Lung microvascular endothelial cell (primary cell): ENCODE results near the gene SLC66A3. TPM values are rescaled to one million over a fixed set of nuclear protein-coding genes. Genes with fewer than 3 reads are reported as not detected.
"Not testable (repeated sequence)": the region's sequence is repeated elsewhere in the genome, so short reads cannot be mapped to it uniquely, and the experiment has no call there.

Experiments used
- DNase-seq, 2 donors: peaks; one replicate each; pipeline versions ENCODE4 v3.0.0 to v3.0.0-alpha.2; 2010; ENCODE audit warnings: low read depth in 2 of 2
- total RNA-seq: library from RNA; depleted of rRNA; stranded (reverse); fragments of >200 nt; gene quantifications from 2 replicates; pipeline ENCODE4 v1.2.1, GENCODE V29; 2014

Gene SLC66A3
- total RNA-seq, 1 donor from 2014 or later, result 37.1 TPM

DNA sequence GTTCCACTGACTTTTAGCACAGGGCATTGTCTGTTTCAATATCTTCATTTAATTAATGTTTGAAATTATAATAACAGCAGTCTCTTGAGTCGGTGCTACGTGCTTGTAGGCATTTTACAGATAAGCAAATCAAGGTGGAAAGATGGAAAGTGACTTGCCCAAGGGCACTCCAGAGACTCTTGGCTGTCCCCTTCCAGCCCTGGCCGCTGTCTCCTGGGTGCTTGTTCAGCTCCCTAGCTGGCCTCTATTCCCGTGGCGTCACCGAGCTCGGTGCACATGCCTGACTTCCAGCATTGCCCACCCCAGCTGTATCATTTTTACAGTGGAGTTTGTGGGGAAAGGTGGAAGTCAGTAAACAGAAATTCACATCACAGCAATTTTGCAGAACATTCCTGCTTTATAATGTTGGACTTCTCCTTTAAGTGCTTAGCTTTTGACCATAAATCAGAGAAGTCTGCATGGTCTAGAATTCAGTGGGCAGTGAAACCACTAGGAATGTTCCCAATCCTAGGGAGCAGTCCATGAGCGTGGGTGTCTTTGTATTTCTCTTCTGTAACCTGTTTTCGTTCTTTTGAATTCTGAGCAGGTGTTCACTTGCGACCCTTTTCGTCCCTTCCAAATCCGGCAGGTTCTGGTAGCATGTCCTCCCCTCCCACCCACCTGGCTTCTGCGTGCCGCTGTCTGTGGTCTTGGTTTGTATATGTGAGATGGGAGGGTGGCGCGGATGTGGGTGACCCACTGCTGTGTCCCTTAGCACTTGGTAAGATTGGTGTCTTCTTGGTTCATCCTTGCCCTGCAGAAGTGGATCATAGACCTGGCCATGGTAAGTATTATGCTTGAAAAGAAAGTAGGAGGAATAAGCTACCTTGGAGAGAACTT is 8.4 kb downstream of the SLC66A3 start:
- DNase-seq, result no peak

DNA sequence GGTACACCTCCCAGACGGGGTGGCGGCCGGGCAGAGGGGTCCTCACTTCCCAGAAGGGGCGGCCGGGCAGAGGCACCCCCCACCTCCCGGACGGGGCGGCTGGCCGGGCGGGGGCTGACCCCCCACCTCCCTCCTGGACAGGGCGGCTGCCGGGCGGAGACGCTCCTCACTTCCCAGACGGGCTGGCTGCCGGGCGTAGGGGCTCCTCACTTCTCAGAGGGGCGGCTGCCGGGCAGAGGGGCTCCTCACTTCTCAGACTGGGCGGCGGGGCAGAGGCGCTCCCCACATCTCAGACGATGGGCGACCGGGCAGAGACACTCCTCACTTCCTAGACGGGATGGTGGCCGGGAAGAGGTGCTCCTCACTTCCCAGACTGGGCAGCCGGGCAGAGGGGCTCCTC is 9.8 kb downstream of the SLC66A3 start:
- DNase-seq, result not testable (repeated sequence)

DNA sequence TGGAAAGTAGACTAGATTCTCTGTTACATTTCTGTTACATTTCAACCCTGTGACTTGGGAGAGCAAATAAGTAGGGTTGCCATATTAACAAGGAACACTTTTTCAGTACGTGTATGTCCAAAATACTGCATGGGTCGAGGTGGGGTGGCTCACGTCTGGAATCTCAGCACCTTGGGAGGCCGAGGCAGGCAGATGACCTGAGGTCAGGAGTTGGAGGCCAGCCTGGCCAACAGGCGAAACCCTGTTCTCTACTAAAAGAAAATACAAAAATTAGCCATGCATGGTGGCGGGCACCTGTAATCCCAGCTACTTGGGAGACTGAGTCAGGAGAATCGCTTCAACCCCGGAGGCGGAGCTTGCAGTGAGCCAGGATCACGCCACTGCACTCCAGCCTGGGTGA is 11.2 kb downstream of the SLC66A3 start:
- DNase-seq, result no peak

DNA sequence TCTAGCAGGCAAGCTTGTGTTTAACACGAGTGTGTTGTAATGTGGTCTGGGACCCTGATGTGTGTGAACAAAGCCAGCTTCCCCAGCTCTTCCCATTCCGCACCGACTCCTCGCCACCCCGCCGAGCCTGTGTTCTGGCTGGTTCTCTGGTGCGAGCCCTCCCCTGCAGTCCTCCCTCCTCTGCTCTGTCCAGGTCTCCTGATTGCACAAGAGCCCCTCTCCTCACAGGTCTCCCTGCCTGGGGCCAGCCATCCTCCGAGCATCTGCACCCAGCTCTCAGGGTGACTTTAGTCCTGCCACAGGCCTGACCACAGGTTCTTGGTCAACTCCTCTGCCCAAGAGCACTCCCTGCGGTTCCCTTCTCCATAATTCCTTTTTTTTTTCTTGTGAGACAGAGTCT is 13.2 kb downstream of the SLC66A3 start:
- no peak for DNase-seq

DNA sequence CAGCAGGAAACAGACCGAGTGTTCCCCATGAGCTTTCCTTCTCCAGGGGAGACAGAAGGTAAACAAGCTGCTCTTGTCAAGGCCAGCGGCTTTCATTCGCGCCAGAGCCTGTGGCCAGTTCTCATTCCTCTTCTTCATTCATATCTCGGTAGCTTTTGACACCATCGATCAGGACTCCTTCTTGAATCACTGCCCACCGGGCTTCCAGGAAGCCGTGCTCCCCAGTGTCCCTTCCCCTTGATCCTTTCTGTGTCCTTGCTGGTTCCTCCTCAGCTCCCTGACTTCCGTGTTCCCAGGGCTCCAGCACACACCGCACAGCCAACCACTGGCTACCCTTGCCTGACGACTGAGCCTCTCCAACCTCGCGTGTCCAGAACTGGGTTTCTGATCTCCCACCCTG is 14.1 kb downstream of the SLC66A3 start:
- DNase-seq, result no peak

DNA sequence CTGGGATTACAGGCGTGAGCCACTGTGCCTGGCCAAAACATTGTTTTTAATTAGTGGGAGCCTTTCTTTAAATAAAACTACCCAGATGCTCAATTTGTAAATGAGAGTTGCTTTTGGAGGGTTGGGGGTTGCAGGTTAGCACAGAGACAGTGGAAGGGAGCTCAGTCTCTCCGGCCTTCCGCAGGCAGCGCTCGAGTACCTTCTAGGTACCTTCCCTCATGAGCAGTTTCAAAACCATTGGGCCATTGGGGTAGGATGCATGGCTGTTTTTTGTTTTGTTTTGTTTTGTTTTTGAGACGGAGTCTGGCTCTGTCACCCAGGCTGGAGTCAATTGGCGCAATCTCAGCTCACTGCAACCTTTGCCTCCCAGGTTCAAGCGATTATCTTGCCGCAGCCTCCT is 19.0 kb downstream of the SLC66A3 start:
- DNase-seq, result no peak

DNA sequence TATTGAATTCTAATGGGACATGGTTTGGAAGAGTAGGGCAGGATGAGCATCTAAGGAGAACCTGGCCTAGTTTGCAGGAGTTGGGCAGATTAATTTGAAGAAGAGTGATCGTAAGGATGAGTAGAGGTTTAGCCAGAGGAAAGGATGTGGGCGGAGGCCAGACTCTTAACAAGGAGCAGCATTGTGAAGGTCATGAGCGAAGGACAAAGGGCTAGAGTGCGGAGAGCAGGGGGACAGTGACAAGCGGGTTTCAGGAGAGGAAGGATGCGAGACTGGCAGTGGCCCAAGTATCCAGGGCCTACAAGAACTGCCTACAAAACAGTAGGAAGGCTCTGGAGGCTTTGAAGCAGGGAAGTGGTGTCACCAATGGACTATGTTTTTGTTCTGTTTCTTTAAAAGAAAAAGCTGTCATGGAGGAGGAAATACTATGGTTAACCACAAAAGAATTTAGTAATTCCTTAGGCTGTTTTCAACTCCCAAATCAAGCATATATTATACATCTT is 20.1 kb downstream of the SLC66A3 start:
- peak; percentile 18 to 62 for DNase-seq

DNA sequence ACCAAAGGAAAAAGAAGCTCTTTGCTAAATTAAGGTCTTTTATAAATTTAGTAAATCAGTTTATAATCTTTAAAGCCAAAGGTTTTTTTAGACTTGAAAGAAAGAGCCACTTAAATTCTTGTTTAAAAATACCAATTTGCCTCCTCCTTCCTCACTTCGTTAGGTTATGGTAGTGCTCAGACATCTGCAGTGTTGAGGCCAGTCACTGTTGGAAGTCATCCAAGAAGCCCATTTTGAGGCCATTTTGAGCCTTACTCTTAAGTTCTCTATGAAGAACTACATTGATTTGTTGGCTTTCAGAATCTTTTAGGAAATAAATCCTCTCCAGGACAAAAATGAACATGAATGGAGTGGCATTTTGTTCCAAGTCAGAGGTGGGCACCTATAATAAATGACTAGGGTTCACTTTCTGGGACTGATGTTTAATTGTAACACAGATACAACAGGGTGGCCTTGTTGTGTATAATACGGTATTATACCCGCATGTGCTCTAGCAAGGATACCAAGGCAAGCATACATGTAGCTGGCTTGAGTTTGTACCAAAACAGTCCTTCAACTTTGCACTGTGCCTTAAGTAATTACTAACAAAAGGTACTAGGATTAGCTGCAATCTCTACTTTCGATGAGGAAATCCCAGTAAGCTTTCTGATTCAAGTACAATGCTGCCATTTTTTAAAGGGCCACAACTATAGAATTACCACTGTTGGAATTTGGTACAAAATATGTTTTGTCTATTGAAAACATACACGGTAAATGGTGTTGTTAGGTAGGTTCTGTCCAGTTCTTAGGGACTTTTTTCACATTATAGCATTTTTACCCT is 22.8 kb downstream of the SLC66A3 start:
- DNase-seq, result no peak

DNA sequence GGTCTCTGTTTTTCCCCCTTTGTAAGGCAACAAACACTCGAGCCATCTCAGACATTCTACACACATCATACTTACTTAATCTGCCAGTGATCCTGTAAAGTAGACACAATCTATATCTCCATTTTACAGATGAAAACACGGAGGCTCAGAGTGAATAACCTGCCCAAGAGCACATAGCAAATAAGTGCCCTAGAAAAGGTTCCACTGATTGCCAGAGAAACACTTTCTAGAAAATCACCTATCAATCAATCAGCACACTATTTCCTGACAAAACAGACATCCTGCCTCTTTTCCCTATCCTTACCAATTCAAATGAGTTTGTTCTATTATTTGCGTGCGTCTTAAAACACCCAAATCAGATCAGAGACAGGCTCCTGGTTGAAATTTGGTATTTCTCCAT is 23.9 kb downstream of the SLC66A3 start:
- DNase-seq, result no peak

DNA sequence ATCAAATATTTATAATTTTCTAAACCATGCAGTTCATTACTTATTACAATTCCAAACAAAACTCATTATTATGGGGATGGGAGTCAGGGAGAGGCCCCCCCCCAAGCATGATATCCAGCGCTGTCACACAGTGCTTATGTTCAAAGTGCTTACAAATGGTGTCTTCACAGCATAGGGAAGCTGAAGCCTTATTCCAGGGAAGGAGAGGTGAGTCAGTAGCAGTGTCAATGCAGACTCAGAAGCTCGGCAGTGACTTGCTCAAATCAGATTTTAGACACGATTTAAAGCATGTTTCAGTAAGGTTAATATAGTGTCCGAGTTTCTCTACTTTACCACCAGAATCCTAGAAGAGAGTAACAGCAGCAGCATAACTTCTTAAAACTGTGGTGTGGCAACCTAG is 24.6 kb downstream of the SLC66A3 start:
- DNase-seq, result no peak

DNA sequence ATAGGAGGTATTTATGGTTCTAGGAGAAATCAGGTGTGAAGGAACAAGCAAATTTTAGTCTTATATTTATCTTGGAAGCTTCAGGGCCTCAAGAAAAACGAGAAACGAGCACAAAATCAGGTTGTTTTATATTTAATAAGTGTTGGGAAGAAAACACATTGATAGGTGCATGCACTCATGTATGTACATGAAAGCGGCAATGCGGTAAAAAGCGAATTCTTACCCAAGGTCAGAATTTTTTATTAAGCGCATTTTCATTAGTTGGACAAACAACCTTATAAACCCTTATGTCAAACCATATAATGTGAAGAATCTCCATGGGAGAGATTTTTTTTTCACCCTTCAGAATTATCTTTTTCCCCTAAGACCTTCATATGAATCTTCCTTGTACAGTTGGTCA is 25.4 kb downstream of the SLC66A3 start:
- no peak for DNase-seq

DNA sequence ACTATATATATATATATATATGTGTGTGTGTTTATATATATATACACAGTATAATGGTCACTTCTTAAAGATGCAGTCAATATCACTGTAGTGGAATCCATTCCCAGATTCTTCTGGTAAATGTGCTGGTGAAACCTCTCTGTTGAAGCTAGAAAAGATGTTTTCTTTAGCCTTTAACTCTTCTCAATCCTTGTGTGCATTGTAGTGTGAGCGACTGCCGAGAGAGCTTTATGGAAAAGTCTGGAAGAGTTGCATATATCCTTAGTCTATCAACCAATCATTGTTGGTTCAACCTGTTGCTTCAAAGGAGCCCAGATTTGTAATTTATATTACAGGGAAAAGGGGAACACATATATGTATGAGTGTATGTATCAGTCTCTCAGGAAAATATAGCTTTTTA is 27.7 kb downstream of the SLC66A3 start:
- no peak for DNase-seq

DNA sequence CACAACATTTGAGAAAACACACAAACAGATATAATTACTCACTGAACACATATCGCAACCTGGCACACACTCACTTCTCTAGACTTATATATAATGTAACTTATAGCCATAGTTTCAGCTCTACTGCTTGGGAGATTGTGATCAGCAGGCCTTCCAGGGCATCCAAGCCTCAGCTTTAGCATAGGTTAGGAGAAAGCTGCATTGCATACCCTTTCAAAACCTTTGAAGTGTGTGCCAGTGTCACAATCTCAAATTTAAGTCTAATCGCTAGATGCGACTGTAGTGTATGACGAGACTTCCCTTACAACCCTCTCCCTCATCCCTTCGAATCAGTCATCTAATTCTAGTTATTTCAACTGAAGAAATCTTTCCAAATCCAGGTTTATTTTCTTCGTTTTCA is 30.9 kb downstream of the SLC66A3 start:
- DNase-seq, result no peak

DNA sequence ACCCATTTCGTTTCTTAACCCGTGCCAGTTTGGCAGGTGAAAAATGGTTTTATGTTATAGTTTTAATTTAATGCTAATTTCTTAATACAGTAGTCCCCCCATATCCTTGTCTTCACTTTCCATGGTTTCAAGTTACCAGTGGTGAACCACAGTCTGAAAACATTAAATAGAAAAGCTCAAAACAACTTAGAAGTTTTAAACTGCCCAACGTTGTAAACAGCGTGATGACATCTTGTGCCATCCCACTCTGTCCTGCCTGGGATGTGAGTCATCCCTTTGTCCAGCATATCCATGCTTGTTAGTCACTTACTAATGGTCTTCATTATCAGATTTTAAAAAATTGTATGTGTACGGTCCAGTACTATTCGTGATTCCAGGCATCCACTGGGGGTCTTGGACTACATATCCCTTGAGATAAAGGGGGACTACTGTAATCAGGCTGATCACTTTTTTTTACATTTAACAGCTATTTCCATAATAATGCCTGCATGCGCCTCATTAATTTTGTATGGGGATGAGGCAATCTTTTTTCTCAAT is 31.9 kb downstream of the SLC66A3 start:
- DNase-seq, result peak; percentile 72 to 85

DNA sequence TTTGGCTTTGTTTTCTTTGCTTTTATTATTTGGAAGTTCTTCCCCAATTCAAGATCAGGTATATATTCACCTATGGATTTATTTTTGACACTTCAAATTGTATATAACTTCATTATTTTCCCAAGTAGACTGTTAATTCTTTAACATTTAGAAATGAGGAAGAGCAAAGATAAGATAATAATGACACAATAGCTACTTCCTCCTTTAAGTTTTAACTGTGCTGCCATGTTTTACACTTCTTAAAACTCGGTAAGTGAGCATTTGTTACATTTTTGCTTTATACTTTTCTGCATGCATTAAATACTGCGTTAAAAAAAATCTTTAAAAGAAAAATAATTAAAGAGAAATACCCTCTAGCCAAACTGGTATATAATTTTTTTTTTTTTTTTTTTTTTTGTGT is 32.5 kb downstream of the SLC66A3 start:
- no peak for DNase-seq

DNA sequence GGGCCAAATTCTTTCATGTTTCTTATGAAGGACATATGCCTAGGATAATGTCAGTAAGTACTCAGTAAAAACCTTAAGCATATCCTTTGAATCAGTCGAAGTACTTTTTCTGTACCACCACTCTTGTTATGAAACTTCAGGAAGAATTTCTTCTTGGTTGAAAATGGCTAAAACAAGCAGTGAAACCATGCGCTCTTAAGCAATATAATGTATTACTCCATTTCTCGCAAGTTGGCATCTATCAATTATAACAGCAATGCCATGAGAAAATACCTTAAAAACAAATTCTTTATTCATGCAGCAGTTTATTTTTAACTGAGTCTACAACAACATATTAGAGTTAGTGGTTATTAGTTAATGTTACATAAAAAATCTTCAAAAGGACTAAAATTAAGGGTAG is 41.0 kb downstream of the SLC66A3 start:
- DNase-seq, result no peak

DNA sequence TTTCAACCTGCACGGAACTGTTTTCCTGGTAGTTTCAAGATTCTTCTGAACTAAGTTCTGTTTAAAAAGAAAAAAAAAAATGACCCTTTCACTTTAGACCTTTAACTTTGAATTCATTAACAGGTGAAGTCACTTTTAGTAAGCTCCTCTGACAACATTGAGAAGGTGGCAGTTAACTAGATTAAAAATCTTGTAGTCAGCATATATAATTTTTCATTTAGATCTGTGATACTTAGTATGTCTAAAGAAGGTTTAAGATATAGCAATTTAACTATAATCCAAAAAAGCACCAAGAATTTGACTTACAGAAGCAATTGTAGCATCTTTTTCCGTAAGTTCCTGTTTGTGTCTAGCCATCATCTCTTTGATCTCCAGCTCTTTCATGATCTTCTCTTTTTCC is 45.4 kb downstream of the SLC66A3 start:
- DNase-seq, result no peak

DNA sequence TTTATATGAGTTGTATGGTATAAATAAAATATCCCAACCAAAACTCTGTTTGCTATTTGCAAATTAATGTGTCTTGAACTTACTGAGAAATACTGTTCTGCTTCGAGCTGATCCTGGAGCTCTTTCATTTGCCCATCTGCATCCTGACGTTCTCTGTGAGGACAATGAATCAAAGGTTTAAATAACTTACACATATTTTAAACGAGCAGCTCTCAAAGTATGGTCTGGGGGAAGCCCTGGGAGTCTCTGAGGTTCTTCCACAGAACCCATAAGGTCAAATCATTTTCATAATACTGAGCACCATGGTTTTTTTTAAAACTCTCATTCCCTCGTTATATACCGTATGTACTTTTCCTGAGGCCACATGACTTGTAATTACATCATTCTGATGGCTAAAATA is 46.7 kb downstream of the SLC66A3 start:
- DNase-seq, result no peak

DNA sequence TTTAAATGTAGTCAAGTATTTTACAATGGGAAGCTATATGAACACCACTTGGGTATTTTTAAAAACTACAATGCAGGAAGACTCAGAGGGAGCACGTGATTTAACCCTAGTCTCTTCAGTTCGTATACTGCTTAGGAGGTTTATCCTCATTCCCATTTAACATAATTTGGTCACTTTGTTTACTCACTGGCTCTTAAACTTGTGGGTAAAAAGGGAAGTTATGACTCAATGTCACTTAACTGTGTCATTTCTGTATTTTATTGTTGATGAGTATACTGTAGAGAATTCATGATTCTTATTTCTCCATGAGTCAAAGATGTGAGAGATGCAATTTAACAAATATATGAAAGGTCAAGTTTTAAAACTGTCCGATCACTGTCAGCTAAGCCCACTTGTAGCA is 48.2 kb downstream of the SLC66A3 start:
- peak; percentile 25 to 79 for DNase-seq

DNA sequence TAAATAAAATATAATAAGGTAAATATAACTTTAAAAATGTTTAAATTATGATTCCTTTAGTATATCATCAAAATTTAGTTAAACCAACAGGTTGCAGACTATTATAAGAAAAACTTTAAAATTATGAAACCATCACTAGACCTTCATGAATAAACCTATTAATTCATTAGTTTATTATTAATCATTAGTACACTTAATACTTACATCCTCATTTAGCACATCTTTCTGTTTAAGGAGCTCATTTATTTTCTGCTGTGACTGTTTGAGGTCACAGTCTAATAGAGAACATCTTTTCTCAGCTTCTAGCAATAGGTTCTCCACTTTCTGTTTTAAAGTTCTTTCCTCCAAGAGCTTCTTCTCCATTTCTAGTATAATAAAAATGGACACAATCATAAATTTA is 52.8 kb downstream of the SLC66A3 start:
- no peak for DNase-seq

DNA sequence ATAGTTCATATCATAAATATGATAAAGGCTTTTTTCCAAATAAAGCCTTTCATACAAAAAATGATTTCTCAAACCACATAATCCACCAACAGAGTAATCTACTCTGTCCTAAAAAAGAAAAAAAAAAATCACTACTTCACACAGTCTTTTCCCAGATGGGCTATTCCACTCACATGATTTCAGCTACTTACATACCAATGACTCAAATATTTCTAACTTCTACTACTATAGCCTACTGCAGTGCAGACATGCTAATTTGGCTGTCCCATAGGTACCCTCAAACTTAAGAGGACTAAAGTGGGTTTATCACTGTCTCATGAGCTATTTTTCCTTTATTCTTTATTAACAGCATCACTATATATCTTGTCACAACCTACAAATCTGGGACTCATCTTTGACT is 57.4 kb downstream of the SLC66A3 start:
- DNase-seq, result no peak

DNA sequence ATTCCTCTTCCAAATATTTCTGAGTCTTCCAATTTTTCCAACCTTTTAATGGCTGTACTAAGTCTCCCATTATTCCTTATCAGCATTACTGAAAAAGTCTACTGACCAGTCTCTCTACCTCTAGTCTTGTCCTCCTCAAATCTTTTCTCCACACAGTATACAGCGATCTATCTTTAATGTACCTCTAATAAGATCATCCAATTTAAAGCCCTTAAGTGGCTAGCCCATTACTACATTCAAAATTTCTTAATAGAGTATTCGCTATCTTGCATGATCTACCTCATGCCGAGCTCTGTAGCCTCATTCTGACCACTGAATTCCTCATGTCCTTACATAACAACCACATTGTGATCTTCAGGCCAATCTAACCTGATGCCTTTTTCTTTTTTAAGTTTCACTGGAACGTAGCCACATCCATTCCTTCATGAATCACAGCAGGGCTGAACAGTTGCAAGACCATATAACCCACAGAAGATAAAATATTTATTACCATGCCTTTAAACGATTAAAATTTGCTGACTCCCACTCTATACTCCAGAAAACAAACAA is 57.9 kb downstream of the SLC66A3 start:
- DNase-seq, result no peak
